HFF-Myc (cell line): ENCODE data around the gene LCORL.

Experiments used
- DNase-seq: peaks from one replicate; pipeline ENCODE4 v3.0.0-alpha.2; 2011; ENCODE audit warnings: low read depth; ENCODE audit errors: extremely low read depth
- H3K4me3 ChIP-seq: replicated peaks from 2 replicates; pipeline ENCODE4 v1.5.1; 2011; ENCODE audit warnings: low read depth, mild to moderate bottlenecking, control low read depth, low read length
- TF ChIP-seq, protein P1 (sequence below): IDR thresholded peaks from 2 replicates; pipeline ENCODE4 v1.5.1; 2012; ENCODE audit warnings: mild to moderate bottlenecking, low read depth, low read length, control low read depth; ENCODE audit errors: missing control alignments

Gene LCORL

DNA sequence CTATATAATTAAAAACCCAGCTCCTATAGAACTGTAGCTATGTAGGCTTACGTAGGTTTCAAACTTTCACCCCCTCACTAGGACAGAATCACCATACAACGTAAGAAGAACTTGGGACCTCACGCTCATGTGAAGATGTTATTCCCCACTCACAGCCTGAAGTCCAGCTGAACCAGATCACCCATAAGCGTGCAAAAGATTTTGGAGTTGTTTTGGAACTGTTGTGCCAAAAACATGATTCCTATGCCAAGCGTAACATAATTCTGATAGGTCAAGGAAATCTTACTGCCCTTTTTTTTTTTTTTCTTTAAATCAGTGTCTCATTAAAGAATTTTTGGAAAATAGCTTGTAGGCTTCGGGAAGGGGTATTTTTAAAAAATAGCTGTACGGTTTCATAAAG is 57.0 kb downstream of the LCORL start:
- no peak overlapping the region for H3K4me3 ChIP-seq
- TF ChIP-seq, protein P1, sequence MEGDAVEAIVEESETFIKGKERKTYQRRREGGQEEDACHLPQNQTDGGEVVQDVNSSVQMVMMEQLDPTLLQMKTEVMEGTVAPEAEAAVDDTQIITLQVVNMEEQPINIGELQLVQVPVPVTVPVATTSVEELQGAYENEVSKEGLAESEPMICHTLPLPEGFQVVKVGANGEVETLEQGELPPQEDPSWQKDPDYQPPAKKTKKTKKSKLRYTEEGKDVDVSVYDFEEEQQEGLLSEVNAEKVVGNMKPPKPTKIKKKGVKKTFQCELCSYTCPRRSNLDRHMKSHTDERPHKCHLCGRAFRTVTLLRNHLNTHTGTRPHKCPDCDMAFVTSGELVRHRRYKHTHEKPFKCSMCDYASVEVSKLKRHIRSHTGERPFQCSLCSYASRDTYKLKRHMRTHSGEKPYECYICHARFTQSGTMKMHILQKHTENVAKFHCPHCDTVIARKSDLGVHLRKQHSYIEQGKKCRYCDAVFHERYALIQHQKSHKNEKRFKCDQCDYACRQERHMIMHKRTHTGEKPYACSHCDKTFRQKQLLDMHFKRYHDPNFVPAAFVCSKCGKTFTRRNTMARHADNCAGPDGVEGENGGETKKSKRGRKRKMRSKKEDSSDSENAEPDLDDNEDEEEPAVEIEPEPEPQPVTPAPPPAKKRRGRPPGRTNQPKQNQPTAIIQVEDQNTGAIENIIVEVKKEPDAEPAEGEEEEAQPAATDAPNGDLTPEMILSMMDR = no peak
- no peak for DNase-seq

DNA sequence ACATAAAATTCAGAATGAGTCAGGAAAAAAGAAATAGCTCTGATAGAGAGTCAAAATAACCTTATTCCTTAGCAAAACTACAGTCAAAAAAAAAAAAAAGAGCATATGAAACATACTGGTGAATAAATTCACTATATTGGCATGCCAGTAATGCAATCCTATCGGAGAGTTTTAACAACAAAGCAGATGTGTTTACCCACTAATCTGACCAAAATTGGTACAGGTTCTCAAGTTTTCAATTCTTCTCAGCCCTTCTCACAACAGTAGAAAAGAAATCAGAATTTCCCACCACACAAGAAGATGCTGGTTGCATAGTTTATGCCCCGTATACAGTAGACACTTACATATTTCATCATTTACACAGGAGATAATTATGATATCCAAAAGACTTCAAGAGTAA is 59.4 kb downstream of the LCORL start:
- DNase-seq = no peak
- H3K4me3 ChIP-seq = no peak overlapping the region
- TF ChIP-seq, protein P1 = no peak

DNA sequence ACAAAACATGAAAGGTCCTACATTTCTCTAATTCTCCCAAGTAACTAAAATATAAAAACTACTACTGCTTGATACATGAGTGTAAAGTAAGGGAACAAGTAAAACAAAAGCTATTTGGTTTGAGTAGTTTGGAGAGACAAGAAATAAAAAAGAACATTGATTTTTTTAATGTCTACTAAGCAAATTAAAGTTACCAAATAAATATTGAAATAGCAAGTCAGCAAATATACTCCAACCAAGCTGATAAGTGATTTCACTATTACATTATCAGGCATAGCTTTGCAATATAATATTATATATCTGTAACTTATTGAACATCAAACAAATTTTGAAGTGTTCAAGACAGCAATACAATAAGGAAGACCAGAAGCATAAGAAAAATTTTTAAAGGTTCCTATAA is 60.3 kb downstream of the LCORL start:
- DNase-seq = no peak
- TF ChIP-seq, protein P1 = no peak
- H3K4me3 ChIP-seq = no peak overlapping the region

DNA sequence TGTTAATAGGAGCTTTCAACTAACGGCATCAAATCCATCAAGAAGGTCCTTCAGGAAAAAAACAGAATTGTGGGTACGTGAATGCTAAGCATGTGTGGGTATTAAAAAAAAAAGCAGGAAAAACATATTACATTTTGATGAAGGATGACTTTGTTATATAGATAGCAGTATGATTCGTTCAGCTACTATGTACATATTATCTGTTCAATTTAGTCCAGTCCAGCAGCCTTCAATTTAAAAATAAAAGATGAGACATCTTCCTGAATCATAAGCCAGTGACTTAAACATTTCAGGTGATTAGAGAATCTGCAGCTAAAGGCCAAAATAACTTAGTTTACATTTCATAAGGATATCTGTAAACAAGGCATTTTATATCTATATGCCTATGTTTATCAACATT is 63.4 kb downstream of the LCORL start:
- no peak for DNase-seq
- TF ChIP-seq, protein P1 = no peak

DNA sequence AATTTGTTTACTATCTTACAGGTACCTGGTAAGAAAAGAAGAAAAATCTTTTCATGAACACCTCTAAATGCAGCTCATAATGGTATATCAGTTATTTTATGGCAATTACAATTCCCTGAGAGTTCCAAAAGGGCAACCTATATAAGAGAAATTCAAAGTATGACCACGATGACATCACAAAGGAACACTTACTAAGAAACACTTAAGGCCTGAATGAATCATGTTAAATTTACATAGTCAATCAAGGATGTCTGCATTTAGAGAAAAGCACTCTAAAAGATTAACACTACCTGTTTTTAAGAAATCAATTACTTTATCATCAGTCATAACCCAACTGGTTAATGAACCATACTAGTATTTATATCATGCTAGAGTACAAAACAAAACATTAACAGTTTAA is 63.9 kb downstream of the LCORL start:
- TF ChIP-seq, protein P1 = no peak
- DNase-seq = no peak
- H3K4me3 ChIP-seq = no peak overlapping the region

More for the DNA sequence above, 63.4 kb downstream of the LCORL start:
- no peak overlapping the region for H3K4me3 ChIP-seq

DNA sequence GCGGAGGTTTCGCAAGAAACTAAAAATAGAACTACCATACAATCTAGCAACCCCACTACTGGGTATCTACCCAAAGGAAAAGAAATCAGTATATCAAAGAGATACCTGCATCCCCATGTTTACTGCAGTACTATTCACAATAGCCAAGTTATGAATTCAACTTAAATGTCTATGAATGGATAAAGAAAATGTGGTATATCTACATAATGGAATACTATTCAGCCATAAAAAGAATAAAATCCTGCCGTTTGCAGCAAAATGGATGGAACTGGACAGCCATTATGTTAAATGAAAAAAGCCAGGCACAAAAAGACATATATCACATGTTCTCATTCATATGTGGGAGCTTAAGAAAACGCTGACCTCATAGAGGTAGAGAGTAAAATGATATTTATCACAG is 65.3 kb downstream of the LCORL start:
- TF ChIP-seq, protein P1 = no peak
- DNase-seq = no peak
- no peak overlapping the region for H3K4me3 ChIP-seq

DNA sequence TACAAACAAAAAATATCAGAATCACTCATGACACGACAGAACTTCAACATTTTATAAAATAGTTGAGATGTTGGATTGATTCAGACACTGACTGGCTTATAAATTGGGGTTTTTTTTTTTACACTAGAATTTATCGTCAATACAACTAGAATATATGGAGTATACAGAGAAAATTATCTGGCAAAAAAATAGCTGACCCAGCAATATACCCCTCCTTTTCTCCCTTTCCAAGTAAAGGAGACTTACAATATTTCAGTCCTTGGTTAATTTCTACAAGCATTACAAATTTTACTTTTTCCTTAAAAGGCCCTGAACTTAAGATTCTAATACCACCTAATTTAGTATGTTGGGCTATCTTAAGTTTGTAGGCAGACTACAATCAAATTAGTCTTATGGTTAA is 76.3 kb downstream of the LCORL start:
- no peak overlapping the region for H3K4me3 ChIP-seq
- TF ChIP-seq, protein P1 = no peak
- no peak for DNase-seq
